ENCODE data around the gene TTLL4. TPM values are rescaled to one million over a fixed set of nuclear protein-coding genes. Genes with fewer than 3 reads are reported as not detected.

Gene TTLL4
- polyA plus RNA-seq, 2 of the 4 experiments (the other 2 are of a cell fraction): 25.0 to 26.2 TPM

GRCh38 chr2:218736531-218736930 is 25.9 kb downstream of the TTLL4 start:
- H3K4me3 ChIP-seq: no peak overlapping the region
- TF ChIP-seq EHMT2 (IDR thresholded peaks at IDR 0.05; ENCODE audit: low read depth) (no peak), MAFK (IDR thresholded peaks at IDR 0.05; ENCODE audit: partially characterized antibody) (no peak), ZC3H11A (IDR thresholded peaks at IDR 0.05) (no peak), KDM5A (IDR thresholded peaks at IDR 0.05) (no peak), ZSCAN20 (CRISPR knock-in tag; IDR thresholded peaks at IDR 0.05) (no peak), FOXS1 (CRISPR knock-in tag; IDR thresholded peaks at IDR 0.05) (no peak)
- 71% methylated on average over 2 of the region's 2 CpGs for WGBS (ENCODE audit: missing lambda C conversion rate)
- DNase-seq (ENCODE audit: low read depth in 1 of 2, low spot score in 1 of 2) (no peak), ATAC-seq (no peak), FAIRE-seq (no peak)
- no peak overlapping the region for H3K4me2 ChIP-seq
- ChIA-PET CTCF (interaction anchor here (0.9 to 2.6 kb wide), 4 partner anchors 9 to 111 kb away, joined by 3 to 9 read pairs (median 6); no protein-coding TSS in a partner anchor), POLR2A (no interaction called here)
- no peak overlapping the region for H3K27ac ChIP-seq
- H3K4me1 ChIP-seq: peaks cover 29% of the 10 kb centered on the region
- H3K9me3 ChIP-seq: no peaks in the 10 kb centered on the region

GRCh38 chr2:218743068-218743467 is 32.4 kb downstream of the TTLL4 start:
- no peak for ATAC-seq
- CTCF ChIA-PET: interaction anchor here (2.9 kb wide), 1 partner anchor 11 kb away, joined by 9 read pairs; no protein-coding TSS in a partner anchor
- Histone ChIP-seq H3K4me3 (no peak overlapping the region), H3K4me1 (peaks cover 5% of the 10 kb centered on the region; the same call in 1 of the 3 replicates), H3K27ac (no peak overlapping the region), H3K4me2 (no peak overlapping the region), H3K9me3 (no peaks in the 10 kb centered on the region)
- POLR2A ChIA-PET: no interaction called here
- no peak for DNase-seq (ENCODE audit: low read depth in 1 of 2, low spot score in 1 of 2)
- WGBS (ENCODE audit: missing lambda C conversion rate): 78% methylated on average over 6 of the region's 6 CpGs
- FAIRE-seq: no peak
- TF ChIP-seq HMGXB4 (CRISPR knock-in tag; IDR thresholded peaks at IDR 0.05; ENCODE audit: borderline replicate concordance): no peak
- no peak for TF ChIP-seq NFE2L2 (conservative IDR thresholded peaks at IDR 0.05; ENCODE audit: low read length)
- no peak for TF ChIP-seq TP53 (CRISPR knock-in tag; IDR thresholded peaks at IDR 0.05)
- TF ChIP-seq SMC3 (IDR thresholded peaks at IDR 0.05): no peak
- no peak for TF ChIP-seq RNF2 (IDR thresholded peaks at IDR 0.05; ENCODE audit: borderline replicate concordance, low read depth)
- TF ChIP-seq POLR2AphosphoS2 (conservative IDR thresholded peaks at IDR 0.05; ENCODE audit: low read length): no peak
- TF ChIP-seq EHMT2 (IDR thresholded peaks at IDR 0.05; ENCODE audit: low read depth): no peak

GRCh38 chr2:218744615-218745014 is 34.0 kb downstream of the TTLL4 start:
- POLR2A ChIA-PET: no interaction called here
- Histone ChIP-seq H3K9me3 (no peaks in the 10 kb centered on the region), H3K27ac (no peak overlapping the region), H3K4me2 (no peak overlapping the region), H3K4me1 (peaks cover 5% of the 10 kb centered on the region; the same call in 1 of the 3 replicates), H3K4me3 (no peak overlapping the region)
- CTCF ChIA-PET: interaction anchor here (0.9 to 2.9 kb wide), 4 partner anchors 12 to 103 kb away, joined by 3 to 10 read pairs (median 7); no protein-coding TSS in a partner anchor
- no peak for ATAC-seq
- no peak for FAIRE-seq
- TF ChIP-seq JUN (IDR thresholded peaks at IDR 0.05): no peak
- DNase-seq (ENCODE audit: low read depth in 1 of 2, low spot score in 1 of 2): no peak
- WGBS (ENCODE audit: missing lambda C conversion rate): 88% methylated on average over 3 of the region's 3 CpGs

- H3K27ac ChIP-seq: peak overlapping the region in 1 of 2 experiments; percentile 68; a peak in 3 of 6 replicates
- FAIRE-seq: no peak
- no peak for TF ChIP-seq RARB (CRISPR knock-in tag; IDR thresholded peaks at IDR 0.05)
- TF ChIP-seq CBX8 (IDR thresholded peaks at IDR 0.05): no peak
- TF ChIP-seq HMGXB4 (CRISPR knock-in tag; IDR thresholded peaks at IDR 0.05; ENCODE audit: borderline replicate concordance): no peak
- no peak for TF ChIP-seq REST (IDR thresholded peaks at IDR 0.05)
- no peak for TF ChIP-seq EP300 (IDR thresholded peaks at IDR 0.05)
- no peak for TF ChIP-seq TP53 (CRISPR knock-in tag; IDR thresholded peaks at IDR 0.05)
- TF ChIP-seq BHLHE40 (IDR thresholded peaks at IDR 0.05; ENCODE audit: low read depth, low read length): no peak
- no peak for TF ChIP-seq HES2 (IDR thresholded peaks at IDR 0.05)
- TF ChIP-seq HOXB5 (CRISPR knock-in tag; IDR thresholded peaks at IDR 0.05): no peak
- TF ChIP-seq NFE2L2 (conservative IDR thresholded peaks at IDR 0.05; ENCODE audit: low read length): no peak
- TF ChIP-seq ATOH8 (CRISPR knock-in tag; IDR thresholded peaks at IDR 0.05; ENCODE audit: low read depth): no peak
- TF ChIP-seq MAZ (IDR thresholded peaks at IDR 0.05; ENCODE audit: borderline replicate concordance, low read depth, low read length): no peak
- DNase-seq (ENCODE audit: low read depth in 1 of 2, low spot score in 1 of 2): peak in 1 of 2 experiments; percentile 52
- ChIA-PET CTCF (interaction anchor here (0.9 to 2.9 kb wide), 5 partner anchors 13 to 103 kb away, joined by 3 to 10 read pairs (median 5); no protein-coding TSS in a partner anchor), POLR2A (no interaction called here)
- H3K4me2 ChIP-seq: no peak overlapping the region
- WGBS (ENCODE audit: missing lambda C conversion rate): 77% methylated on average over 5 of the region's 5 CpGs
- ATAC-seq: peak in 1 of 2 experiments; percentile 36; a peak in 2 of 6 replicates
- no peaks in the 10 kb centered on the region for H3K9me3 ChIP-seq
- no peak overlapping the region for H3K4me3 ChIP-seq
- peaks cover 5% of the 10 kb centered on the region; the same call in 1 of the 3 replicates for H3K4me1 ChIP-seq
Measured at GRCh38 chr2:218745160-218745558, 34.5 kb downstream of the TTLL4 start.
